ENCODE data around the gene EIF1B. TPM values are rescaled to one million over a fixed set of nuclear protein-coding genes. Genes with fewer than 3 reads are reported as not detected.

Gene EIF1B
- total RNA-seq, 1 donor from 2014 or later, result 77.1 TPM

DNA sequence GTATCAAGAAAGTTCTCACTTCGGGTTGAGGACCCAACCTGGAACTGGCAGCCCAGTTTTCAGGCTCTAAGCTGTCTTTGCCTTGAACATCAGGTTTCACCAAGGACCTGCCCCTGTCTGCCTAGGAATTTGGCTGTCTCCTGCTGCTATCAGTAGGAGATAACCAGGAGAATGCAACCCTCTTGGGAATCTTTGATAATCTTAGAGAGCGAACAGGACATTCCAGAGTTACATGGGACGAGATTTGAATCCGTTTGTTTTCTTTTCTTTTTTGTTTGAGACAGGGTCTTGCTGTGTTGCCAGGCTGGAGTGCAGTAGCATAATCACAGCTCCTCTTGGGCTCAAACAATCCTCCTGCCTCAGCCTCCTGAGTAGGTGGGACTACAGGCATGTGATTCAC, 18.0 kb upstream of the EIF1B start:
- Mint-ChIP-seq H3K27ac (no peak overlapping the region), H3K4me1 (no peaks in the 10 kb centered on the region)

GRCh38 chr3:40292637-40293349, 16.7 kb upstream of the EIF1B start:
- TF ChIP-seq CTCF (IDR thresholded peaks at IDR 0.05; ENCODE audit: unreplicated experiment), result no peak
- peaks cover 2% of the 10 kb centered on the region for H3K36me3 Mint-ChIP-seq
- H3K9me3 Mint-ChIP-seq, result no peaks in the 10 kb centered on the region
- no peak overlapping the region for H3K4me3 Mint-ChIP-seq
- H3K4me1 Mint-ChIP-seq, result no peaks in the 10 kb centered on the region
- no peak overlapping the region for H3K27ac Mint-ChIP-seq
- no peaks in the 10 kb centered on the region for H3K27me3 Mint-ChIP-seq (ENCODE audit: low read depth)
- no peak for DNase-seq (ENCODE audit: low spot score in 2 of 2, unreplicated experiment in 2 of 2)

More for the DNA sequence above, 18.0 kb upstream of the EIF1B start:
- TF ChIP-seq CTCF (IDR thresholded peaks at IDR 0.05; ENCODE audit: unreplicated experiment), result no peak
- DNase-seq (ENCODE audit: low spot score in 2 of 2, unreplicated experiment in 2 of 2), result no peak
- Mint-ChIP-seq H3K36me3 (peaks cover 2% of the 10 kb centered on the region), H3K9me3 (no peaks in the 10 kb centered on the region), H3K4me3 (no peak overlapping the region), H3K27me3 (ENCODE audit: low read depth) (no peaks in the 10 kb centered on the region)

GRCh38 chr3:40294434-40294833, 15.1 kb upstream of the EIF1B start:
- no peak overlapping the region for H3K4me3 Mint-ChIP-seq

DNA sequence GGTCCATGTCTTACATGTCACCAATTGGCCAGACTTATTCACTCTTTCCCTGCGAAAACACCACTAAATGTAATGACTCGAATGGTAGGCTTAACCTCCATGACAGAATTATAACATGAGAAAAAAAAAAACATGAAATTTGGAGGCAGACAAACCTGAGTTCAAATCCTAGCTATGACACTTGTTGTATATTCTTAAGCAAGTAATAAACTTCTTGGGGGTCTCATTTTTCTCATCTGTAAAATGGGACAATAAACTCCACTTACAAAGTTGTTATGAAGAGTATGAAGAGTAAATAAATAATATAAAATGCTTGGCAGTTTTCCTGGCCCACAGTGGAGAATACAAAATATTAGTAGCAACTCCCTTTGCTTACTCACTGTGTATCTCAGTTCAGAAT, 11.4 kb upstream of the EIF1B start:
- H3K27me3 Mint-ChIP-seq (ENCODE audit: low read depth), result no peaks in the 10 kb centered on the region
- peaks cover 7% of the 10 kb centered on the region for H3K4me1 Mint-ChIP-seq
- TF ChIP-seq CTCF (IDR thresholded peaks at IDR 0.05; ENCODE audit: unreplicated experiment), result no peak
- peaks cover 4% of the 10 kb centered on the region for H3K36me3 Mint-ChIP-seq
- H3K4me3 Mint-ChIP-seq, result no peak overlapping the region
- no peak for DNase-seq (ENCODE audit: low spot score in 2 of 2, unreplicated experiment in 2 of 2)
- peaks cover 6% of the 10 kb centered on the region for H3K9me3 Mint-ChIP-seq
- no peak overlapping the region for H3K27ac Mint-ChIP-seq

More at GRCh38 chr3:40294434-40294833, 15.1 kb upstream of the EIF1B start:
- no peaks in the 10 kb centered on the region for H3K9me3 Mint-ChIP-seq
- no peak for DNase-seq (ENCODE audit: low spot score in 2 of 2, unreplicated experiment in 2 of 2)
- H3K27ac Mint-ChIP-seq, result no peak overlapping the region
- peaks cover 2% of the 10 kb centered on the region for H3K36me3 Mint-ChIP-seq
- H3K4me1 Mint-ChIP-seq, result no peaks in the 10 kb centered on the region
- H3K27me3 Mint-ChIP-seq (ENCODE audit: low read depth), result no peaks in the 10 kb centered on the region
- TF ChIP-seq CTCF (IDR thresholded peaks at IDR 0.05; ENCODE audit: unreplicated experiment), result no peak

DNA sequence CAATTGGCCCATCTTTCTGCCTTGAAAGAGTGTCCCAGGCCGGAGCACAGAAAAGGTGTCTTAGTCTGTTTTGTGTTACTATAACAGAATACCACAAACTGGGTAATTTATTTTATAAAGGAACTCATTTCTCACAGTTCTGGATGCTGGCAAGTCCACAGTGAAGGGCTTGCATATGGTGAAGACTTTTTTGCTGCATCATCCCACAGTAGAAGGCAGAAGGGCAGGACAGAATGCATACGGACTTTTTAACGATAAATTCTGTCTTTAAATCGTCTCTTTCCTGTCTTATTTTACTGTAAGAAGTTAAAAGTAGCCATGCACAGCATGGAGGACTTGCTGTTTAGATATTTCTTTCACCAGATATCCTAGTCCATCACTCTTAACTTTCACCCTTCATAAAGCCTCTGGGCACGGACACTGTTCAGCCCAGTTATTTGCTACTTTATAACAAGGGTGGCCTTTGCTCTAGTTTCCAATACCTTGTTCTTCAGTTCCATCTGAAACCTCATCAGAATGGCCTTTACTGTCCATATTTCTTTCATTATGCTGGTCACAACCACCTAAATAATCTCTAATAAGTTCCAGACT, 10.3 kb upstream of the EIF1B start:
- DNase-seq (ENCODE audit: low spot score in 2 of 2, unreplicated experiment in 2 of 2), result no peak
- Mint-ChIP-seq H3K36me3 (peaks cover 4% of the 10 kb centered on the region), H3K4me1 (peaks cover 7% of the 10 kb centered on the region), H3K4me3 (no peak overlapping the region), H3K9me3 (peaks cover 6% of the 10 kb centered on the region), H3K27ac (peak overlapping the region; percentile 68), H3K27me3 (ENCODE audit: low read depth) (no peaks in the 10 kb centered on the region)
- no peak for TF ChIP-seq CTCF (IDR thresholded peaks at IDR 0.05; ENCODE audit: unreplicated experiment)

Data from mesothelial cell of epicardium (in vitro differentiated cells).